Heart left ventricle (tissue), 13 donors: ENCODE results near the gene RRAGB.
"Not testable (repeated sequence)": the region's sequence is repeated elsewhere in the genome, so short reads cannot be mapped to it uniquely, and the experiment has no call there.

Experiments used
- POLR2A ChIP-seq, 2 donors: fragments of 450-650 bp; IDR thresholded peaks; one replicate each; pipeline ENCODE4 v1.6.1; 2017; ENCODE audit warnings: antibody characterized with exemption in 2 of 2, mild to moderate bottlenecking in 2 of 2, moderate library complexity in 2 of 2
- TF ChIP-seq, protein P1 (sequence below), 12 donors: fragments of 200-600 bp; sonication (generic) in 4 of 12; IDR thresholded peaks; one replicate each; pipeline versions ENCODE4 v1.5.0 to v1.8.0; 2018 to 2022; ENCODE audit warnings: antibody characterized with exemption in 12 of 12, mild to moderate bottlenecking in 5 of 12
- donor health status: ischemic (EF 13 %, LVEDD 7.1; RV severe dilation, severe dysfunction).
- donor health status: DM: no; HTN: yes; CAD: no.
- donor health status: DM: no; HTN: no; CAD: no.
- donor health status: ischemic (EF 25% LVEDD 6.9; RV normal size, moderate dysfunction).
- donor health status: ischemic (EF 25% LVEDD 5.7; RV mildly dilated, moderate dysfunction).
- donor health status: ischemic (EF 35%, LVEDD 5.7; RV mildly dilated, moderate dysfunction).
- donor health status: nonischemic (EF 11% LVEDD 7.7; RV severe dilation, severe dysfunction).
- donor health status: DM: yes; HTN: yes; CAD: no.
- donor health status: PGD.
- donor health status: ischemic (EF 29% LVEDD 5.4; RV normal size, mild dysfunction).
- donor health status: nonischemic (EF 23%, LVEDD 6.1; RV moderate dilation, normal function).

DNA sequence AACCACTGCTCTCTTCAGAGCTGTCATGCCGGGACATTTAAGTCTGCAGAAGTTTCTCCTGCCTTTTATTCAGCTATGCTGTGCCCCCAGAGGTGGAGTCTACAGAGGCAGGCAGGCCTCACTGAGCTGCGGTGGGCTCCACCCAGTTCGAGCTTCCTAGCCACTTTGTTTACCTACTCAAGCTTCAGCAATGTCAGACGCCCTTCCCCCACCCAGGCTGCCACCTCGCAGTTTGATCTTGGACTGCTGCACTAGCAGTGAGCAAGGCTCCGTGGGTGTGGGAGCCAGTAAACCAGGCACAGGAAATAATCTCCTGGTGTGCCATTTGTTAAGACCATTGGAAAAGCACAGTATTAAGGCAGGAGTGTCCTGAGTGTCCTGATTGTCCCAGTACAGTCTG is 56.9 kb downstream of the RRAGB start:
- TF ChIP-seq, protein P1, sequence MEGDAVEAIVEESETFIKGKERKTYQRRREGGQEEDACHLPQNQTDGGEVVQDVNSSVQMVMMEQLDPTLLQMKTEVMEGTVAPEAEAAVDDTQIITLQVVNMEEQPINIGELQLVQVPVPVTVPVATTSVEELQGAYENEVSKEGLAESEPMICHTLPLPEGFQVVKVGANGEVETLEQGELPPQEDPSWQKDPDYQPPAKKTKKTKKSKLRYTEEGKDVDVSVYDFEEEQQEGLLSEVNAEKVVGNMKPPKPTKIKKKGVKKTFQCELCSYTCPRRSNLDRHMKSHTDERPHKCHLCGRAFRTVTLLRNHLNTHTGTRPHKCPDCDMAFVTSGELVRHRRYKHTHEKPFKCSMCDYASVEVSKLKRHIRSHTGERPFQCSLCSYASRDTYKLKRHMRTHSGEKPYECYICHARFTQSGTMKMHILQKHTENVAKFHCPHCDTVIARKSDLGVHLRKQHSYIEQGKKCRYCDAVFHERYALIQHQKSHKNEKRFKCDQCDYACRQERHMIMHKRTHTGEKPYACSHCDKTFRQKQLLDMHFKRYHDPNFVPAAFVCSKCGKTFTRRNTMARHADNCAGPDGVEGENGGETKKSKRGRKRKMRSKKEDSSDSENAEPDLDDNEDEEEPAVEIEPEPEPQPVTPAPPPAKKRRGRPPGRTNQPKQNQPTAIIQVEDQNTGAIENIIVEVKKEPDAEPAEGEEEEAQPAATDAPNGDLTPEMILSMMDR (IDR thresholded peaks at IDR 0.05) = not testable (repeated sequence)
- not testable (repeated sequence) for TF ChIP-seq POLR2A (IDR thresholded peaks at IDR 0.05)
